RWPE2 (cell line): ENCODE results near the gene MBNL1.

Experiments used
- ATAC-seq: fragments of 200-7000 bp; cut with Tn5 transposase; 3 replicates; pipeline ENCODE4 v1.9.1; 2021; ENCODE audit warnings: low read depth
- DNase-seq: peaks from one replicate; pipeline ENCODE4 v3.0.0-alpha.2; 2020; ENCODE audit warnings: low spot score
- H3K27ac ChIP-seq: fragments of 450-650 bp; 2 replicates; pipeline ENCODE4 v1.5.1; 2017; ENCODE audit warnings: mild to moderate bottlenecking; ENCODE audit not compliant: poor library complexity, severe bottlenecking
- H3K27me3 ChIP-seq: fragments of 250-450 bp; sonication (Bioruptor Pico); 2 replicates; pipeline ENCODE4 v1.5.1; 2021; ENCODE audit warnings: mild to moderate bottlenecking, moderate library complexity; ENCODE audit not compliant: insufficient read depth, poor library complexity, severe bottlenecking
- H3K36me3 ChIP-seq: fragments of 250-450 bp; sonication (Bioruptor Pico); 2 replicates; pipeline ENCODE4 v1.5.1; 2020; ENCODE audit warnings: low read depth, mild to moderate bottlenecking, moderate library complexity
- H3K4me1 ChIP-seq: fragments of 250-450 bp; sonication (Bioruptor Pico); 2 replicates; pipeline ENCODE4 v1.5.1; 2021; ENCODE audit warnings: mild to moderate bottlenecking, moderate library complexity; ENCODE audit not compliant: insufficient read depth, poor library complexity, severe bottlenecking
- H3K4me3 ChIP-seq: fragments of 250-450 bp; sonication (Bioruptor Pico); 2 replicates; pipeline ENCODE4 v1.5.1; 2021; ENCODE audit warnings: mild to moderate bottlenecking, moderate library complexity; ENCODE audit not compliant: severe bottlenecking
- H3K9me3 ChIP-seq: fragments of 250-450 bp; sonication (Bioruptor Pico); 2 replicates; pipeline ENCODE4 v1.5.1; 2021; ENCODE audit warnings: mild to moderate bottlenecking, moderate library complexity; ENCODE audit not compliant: severe bottlenecking
- CTCF ChIP-seq: fragments of 450-650 bp; IDR thresholded peaks from one replicate; pipeline ENCODE4 v1.5.1; 2017; ENCODE audit warnings: mild to moderate bottlenecking, moderate library complexity; ENCODE audit not compliant: poor library complexity, severe bottlenecking

The MBNL1 gene

GRCh38 chr3:152352554-152352953, 83.8 kb downstream of the MBNL1 start:
- no peaks in the 10 kb centered on the region for H3K9me3 ChIP-seq
- no peaks in the 10 kb centered on the region for H3K27me3 ChIP-seq
- peaks cover 33% of the 10 kb centered on the region for H3K4me1 ChIP-seq
- H3K36me3 ChIP-seq, result peaks cover 9% of the 10 kb centered on the region
- DNase-seq (no peak), ATAC-seq (no peak)
- TF ChIP-seq CTCF, result no peak
- no peak overlapping the region for H3K4me3 ChIP-seq
- no peak overlapping the region for H3K27ac ChIP-seq

GRCh38 chr3:152353578-152353977, 84.8 kb downstream of the MBNL1 start:
- no peak overlapping the region for H3K4me3 ChIP-seq
- no peak overlapping the region for H3K27ac ChIP-seq
- TF ChIP-seq CTCF, result no peak
- ATAC-seq, result no peak
- peaks cover 9% of the 10 kb centered on the region for H3K36me3 ChIP-seq
- no peaks in the 10 kb centered on the region for H3K9me3 ChIP-seq
- H3K4me1 ChIP-seq, result peaks cover 33% of the 10 kb centered on the region
- no peak for DNase-seq
- no peaks in the 10 kb centered on the region for H3K27me3 ChIP-seq

GRCh38 chr3:152355744-152356665, 87.3 kb downstream of the MBNL1 start:
- Histone ChIP-seq H3K9me3 (no peaks in the 10 kb centered on the region), H3K27me3 (no peaks in the 10 kb centered on the region), H3K27ac (no peak overlapping the region), H3K4me1 (peaks cover 26% of the 10 kb centered on the region), H3K4me3 (no peak overlapping the region), H3K36me3 (no peaks in the 10 kb centered on the region; the same call in 1 of the 2 replicates)
- DNase-seq, result no peak
- no peak for TF ChIP-seq CTCF
- ATAC-seq, result no peak

GRCh38 chr3:152356870-152357276, 88.1 kb downstream of the MBNL1 start:
- no peak overlapping the region for H3K27ac ChIP-seq
- no peaks in the 10 kb centered on the region for H3K27me3 ChIP-seq
- DNase-seq, result no peak
- H3K4me1 ChIP-seq, result peaks cover 25% of the 10 kb centered on the region
- H3K4me3 ChIP-seq, result no peak overlapping the region
- TF ChIP-seq CTCF, result no peak
- no peaks in the 10 kb centered on the region for H3K9me3 ChIP-seq
- no peak for ATAC-seq
- no peaks in the 10 kb centered on the region; the same call in 1 of the 2 replicates for H3K36me3 ChIP-seq

- TF ChIP-seq CTCF, result no peak
- Histone ChIP-seq H3K4me3 (no peak overlapping the region), H3K27me3 (no peaks in the 10 kb centered on the region), H3K36me3 (no peaks in the 10 kb centered on the region; the same call in 1 of the 2 replicates), H3K27ac (peak overlapping the region; percentile 49), H3K4me1 (peaks cover 25% of the 10 kb centered on the region), H3K9me3 (no peaks in the 10 kb centered on the region)
- ATAC-seq, result no peak
- DNase-seq, result no peak
Measured at GRCh38 chr3:152357587-152357986, 88.9 kb downstream of the MBNL1 start.
